ENCODE results near the gene CHP1.
"Not testable (repeated sequence)": the region's sequence is repeated elsewhere in the genome, so short reads cannot be mapped to it uniquely, and the experiment has no call there.

The CHP1 gene

DNA sequence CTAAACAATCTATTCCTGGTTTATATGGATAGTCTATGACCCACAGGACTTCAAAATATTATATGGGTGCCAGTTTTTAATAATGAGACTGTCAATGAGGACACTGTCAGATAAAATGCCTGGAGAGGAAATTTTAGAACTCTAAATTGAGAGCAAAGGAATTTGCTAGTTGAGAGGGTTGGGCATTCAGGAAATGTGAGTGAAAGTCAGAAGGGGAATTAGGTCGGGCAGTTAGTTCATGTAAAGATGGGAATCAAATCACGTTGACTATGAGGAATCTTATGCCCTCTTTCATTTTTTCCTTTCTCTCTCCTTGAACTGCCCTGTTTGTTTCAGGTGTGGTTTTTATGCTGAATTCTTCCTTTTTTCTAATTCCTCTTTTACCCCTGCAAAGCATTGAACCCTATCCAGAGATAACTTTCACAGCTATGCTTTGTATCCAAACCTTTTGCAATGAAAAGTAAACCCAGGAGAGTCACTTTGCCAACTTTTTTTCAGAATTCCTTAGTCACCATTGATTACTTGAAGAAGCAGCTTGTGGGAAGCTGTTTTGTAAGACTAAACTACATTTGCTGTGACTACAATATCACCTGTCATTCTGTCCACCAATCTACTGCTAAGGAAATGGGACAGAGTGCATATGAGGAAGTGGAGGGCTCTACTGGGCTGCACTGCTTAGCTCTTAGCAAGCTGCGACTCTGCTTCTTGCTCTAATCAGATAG, 27.8 kb downstream of the CHP1 start:
- no peak for DNase-seq

DNA sequence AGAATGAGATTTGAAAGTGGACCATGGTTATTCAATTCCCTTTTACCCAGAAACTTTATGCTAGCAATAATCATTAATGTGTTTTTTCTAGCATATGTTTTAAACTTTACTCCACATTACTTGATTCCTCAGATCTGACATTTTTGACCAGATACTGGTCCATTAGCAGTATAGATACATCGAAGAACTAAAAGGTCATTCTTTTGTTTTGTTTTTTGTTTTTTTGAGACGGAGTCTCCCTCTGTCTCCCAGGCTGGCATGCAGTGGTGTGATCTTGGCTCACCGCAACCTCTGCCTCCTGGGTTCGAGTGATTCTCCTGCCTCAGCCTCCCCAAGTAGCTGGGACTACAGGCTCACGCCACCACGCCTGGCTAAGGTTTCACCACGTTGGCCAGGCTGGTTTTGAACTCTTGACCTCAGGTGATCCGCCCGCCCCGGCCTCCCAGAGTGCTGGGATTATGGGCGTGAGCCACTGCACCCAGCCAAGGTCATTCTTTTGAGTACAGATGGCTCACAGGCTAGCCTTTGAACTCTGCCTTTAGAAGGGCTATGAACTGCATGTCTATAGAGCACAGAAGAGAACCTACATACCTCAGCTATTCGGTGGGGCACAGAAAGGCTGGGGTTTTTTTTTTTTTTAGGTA, 28.6 kb downstream of the CHP1 start:
- no peak for DNase-seq

DNA sequence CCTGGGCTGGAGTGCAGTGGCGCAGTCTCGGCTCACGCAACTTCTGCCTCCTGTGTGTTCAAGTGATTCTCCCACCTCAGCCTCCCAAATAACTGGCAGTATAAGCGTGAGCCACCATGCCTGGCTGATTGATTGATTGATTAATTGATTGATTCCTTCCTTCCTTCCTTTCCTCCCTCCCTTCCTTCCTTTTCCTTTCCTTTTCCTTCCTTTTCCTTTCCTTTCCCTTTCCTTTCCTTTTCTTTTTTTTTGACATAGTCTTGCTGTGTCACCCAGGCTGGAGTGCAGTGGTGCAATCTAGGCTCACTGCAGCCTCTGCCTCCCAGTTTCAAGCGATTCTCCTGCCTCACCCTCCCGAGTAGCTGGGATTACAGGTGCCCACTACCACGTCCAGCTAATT, 29.9 kb downstream of the CHP1 start:
- DNase-seq: not testable (repeated sequence)

DNA sequence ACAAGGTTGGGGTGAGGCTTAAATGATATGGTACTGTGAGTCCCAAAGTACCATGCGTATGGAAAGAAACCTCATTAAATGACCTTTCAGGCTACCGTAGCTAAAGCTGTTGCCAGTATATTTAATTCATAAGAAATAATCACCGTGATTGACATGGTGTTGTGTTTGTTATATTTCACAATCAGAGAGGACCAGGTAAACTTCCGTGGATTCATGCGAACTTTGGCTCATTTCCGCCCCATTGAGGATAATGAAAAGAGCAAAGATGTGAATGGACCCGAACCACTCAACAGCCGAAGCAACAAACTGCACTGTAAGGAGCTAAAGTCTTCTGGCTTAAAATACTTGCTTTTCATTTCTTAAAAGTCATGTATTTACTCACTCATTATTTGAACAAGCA, 31.5 kb downstream of the CHP1 start:
- DNase-seq: no peak

DNA sequence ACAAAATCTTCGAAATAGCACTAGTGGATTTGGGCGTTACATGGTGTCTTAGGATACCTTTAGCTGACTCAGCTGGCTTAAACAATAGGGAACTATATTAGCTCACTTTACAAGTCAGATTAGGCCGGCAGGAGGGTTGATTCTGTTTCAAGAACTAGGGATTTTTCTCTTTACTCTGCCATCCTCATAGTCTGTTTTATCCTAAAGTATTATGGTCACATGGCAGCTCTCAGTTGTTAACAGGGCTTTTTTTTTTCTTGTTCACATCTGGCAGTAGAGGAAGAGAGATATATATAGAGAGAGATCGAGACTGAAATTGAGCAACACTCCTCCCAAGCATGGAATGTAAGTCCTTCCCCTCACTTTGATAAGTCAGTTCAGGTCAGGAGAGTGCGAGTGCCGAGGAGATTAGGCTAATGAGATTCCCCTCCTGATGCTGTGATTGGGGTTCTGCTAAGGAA, 32.9 kb downstream of the CHP1 start:
- no peak for DNase-seq

DNA sequence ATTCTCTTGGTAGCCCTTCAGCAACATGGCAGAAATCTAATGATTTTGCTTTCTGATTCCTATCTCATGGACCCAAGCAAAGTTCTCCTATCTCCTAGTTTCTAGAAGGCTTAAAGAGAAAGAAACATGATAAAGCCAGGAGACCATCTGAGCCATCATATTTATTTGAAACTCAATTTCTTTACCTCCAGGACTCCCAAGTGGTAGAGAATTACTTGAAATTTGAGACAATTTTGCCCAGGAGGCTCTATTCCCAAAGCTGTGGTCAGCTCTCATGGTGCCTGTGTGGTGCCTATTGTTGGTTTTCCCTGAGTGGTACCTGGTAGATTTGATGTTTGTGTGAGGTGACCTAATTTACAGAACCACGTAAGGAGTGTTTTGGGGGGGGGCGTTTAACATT, 38.8 kb downstream of the CHP1 start:
- DNase-seq: no peak

DNA sequence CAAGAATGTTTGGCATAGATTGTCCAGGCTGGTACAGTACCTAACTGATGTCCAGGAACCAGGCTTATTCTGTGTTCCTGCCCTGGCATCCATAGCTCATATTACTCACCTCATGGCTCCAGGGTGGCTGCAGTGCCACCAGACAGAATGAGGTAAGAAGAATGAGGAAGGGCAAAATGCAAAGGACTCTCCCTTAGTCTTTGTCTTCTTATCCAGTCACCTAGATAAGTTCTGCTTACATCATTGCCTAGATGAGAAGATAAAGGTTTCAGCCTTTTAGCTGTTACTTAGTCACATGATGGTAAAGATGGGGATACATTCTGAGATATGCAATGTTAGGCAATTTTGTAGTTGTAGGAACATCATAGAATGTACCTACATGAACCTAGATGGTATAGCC, 45.8 kb downstream of the CHP1 start:
- no peak for DNase-seq

DNA sequence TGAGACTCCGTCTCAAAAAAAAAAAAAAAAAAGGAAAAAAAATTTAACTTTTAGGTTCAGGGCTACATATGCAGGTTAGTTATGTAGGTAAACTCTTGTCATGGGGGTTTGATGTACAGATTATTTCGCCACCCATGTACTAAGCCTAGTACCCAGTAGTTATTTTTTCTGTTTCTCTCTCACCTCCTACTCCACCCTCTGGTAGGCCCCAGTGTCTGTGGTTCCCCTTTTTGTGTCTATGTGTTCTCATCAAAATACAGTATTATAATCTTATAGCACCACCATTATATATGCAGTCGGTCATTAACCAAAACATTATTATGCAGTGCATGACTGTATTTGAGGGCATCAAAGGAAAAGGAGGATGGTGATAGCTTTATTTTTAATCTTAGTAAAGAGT, 47.3 kb downstream of the CHP1 start:
- no peak for DNase-seq

DNA sequence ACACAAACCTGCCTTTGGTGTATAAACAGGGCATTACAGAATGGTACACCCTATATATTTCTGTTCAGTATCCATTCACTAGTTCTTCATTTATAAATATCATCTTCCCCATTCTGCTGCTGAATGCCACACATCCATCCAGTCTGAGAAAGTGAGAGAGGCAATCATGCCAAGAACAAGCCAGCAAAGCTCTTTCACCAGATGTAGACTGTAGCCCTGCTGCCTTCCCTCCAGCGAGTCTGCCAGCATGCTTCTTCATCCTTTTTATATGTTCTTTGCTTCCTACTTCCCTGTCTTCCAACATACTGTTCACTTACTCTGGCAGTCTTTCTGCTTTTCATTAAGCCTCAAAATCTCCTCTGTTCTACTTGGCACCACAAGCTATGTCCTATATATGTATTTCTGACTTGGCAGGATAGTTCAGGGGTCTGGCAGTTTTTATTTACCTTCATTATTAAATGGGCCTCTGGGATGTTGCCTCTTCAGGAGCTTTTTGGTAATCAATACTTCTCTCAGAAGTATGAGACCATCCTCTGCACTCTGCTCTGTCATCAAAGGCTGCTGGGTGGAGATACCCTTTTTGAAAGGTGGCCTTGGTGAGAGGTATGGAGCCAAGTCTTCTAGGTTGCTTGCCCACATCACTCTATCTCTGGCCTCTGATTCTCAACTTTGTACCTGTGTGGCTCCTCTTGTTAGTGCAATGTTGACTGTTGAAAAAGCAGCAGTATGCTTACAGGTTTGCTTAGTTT, 48.6 kb downstream of the CHP1 start:
- no peak for DNase-seq

DNA sequence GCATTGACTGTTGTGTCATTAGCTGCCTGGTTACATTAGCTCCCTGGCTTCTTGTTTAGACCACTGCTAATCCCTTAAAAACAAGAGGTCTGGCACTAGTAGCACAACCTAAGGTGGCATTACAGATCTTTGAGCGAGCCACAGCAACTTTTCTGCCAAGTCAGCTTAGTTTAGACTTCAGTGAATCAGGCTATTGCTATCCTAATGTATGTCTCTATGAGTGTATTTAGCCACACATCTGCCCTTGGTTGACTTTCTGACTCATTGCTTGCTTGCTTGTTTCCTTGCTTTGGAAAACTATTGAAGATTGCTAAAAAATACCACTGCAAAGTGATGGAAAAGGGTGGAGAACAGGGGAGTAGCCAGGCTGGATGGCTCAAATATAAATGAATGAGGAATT, 50.2 kb downstream of the CHP1 start:
- no peak for DNase-seq

DNA sequence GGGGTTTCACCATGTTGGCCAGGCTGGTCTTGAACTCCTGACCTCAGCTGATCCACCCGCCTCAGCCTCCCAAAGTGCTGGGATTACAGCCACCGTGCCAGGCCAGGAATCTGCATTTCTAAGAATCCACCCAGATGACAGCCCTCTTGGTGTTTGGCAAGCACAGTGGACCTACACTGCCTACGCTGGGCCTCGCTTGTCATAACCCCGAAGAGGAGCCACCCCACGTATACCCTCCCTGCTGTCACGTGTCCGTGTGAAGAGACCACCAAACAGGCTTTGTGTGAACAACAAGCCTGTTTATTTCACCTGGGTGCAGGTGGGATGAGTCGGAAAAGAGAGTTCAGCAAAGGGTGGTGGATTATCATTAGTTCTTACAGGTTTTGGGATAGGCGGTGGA, 51.4 kb downstream of the CHP1 start:
- not testable (repeated sequence) for DNase-seq

DNA sequence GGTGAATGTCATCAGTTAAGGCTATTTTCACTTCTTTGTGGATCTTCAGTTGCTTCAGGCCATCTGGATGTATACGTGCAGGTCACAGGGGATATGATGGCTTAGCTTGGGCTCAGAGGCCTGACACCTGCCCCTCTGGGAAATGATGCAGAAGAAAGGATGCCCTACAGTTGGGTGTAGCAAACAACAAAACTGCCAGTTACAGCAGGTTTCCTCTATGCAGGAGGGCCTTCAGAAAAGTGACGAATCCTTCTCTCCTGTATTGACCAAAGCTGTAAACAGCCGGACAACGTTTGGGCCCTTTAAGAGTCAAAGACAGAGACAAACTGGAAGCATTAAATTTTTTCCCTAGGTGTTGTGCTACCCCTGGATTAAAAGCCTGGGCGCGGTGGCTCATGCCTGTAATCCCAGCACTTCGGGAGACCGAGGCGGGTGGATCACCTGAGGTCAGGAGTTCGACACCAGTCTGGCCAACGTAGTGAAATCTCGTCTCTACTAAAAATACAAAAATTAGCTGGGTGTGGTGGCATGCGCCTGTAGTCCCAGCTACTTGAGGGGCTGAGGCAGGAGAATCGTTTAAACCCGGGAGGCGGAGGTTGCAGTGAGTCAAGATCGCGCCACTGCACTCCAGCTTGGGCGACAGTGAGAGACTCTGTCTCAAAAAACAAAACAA, 52.0 kb downstream of the CHP1 start:
- not testable (repeated sequence) for DNase-seq

DNA sequence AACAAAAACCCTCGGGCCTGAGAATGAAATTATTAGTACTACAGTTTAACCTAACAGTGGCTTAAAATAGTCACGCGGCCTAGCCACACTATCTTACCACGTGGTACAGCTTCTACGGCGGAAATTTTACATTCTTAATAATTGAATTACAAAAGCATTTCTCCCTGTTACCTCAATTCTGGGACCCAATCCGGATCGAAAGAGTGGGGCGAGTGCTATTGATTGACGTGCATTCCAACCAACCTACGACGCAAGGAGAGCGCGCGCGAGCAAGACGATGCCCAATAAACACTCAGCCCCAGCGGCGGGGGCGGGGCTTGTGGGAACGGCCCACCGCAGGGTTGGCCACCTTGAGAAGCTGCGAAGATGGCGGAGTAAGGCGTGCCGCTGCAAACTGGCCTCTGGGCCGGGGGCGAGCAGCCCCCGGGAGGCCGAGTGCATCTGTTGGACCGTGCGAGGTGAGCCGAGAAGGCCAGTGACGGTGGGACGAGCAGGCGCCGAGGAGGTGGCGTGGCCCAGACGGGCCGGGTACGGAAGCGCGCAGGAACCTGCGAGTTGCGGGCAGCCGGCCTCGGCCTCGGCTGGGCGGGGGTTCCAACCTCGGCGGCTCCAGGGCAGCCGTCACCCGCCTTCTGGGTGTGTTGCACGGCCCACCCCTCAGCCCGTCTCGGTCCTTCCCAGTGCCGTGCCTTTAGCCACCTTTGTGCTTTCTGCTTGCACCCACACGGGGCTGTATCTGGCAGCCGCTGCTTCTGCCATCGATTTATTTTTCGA, 52.8 kb downstream of the CHP1 start:
- DNase-seq: peak; percentile 99

DNA sequence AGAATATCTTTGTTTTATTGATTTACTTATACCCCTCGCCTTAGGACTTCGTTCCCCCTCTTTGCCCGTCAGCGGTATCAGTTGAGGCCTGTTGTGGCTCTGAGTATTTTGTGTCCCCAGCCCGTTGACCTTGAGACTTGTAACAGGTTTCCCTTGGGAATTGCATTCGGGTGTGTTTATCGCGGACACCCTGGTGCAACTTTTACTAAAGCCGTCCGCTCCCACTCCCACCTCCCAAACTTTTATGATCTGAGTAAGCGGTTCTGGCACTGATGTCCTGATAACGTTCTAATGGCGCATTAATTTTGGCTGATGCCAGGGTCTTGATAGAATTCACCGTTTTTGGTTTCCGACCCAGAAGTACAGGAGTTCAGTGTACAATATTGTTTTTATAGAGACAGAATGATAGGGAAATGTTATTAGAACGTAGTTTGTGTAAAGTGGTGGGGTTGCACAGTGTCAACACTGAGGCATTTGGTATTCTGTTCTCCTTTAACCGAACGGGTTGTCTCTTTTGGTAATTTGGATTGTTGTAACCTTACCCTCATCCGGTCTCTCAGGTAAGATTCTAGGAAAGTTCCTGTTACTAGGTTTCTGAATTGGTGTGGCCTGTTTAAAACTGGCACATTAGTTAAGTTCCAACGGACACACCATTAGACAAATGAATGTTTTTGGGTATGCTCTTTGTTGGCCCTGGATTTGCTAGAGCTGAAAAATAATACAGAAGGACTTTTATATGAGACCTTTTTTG, 53.5 kb downstream of the CHP1 start:
- no peak for DNase-seq

DNA sequence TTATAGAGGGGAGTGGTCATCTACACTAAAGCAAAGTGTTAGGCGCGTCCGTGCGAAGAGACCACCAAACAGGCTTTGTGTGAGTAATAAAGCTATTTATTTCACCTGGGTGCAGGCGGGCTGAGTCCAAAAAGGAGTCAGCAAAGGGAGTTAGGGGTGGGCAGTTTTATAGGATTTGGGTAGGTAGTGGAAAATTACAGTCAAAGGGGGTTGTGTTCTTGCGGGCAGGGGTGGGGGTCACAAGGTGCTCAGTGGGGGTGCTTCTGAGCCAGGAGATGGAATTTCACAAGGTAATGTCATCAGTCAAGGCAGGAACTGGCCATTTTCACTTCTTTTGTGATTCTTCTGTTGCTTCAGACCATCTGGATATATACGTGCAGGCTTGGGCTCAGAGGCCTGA, 54.2 kb downstream of the CHP1 start:
- DNase-seq: no peak

DNA sequence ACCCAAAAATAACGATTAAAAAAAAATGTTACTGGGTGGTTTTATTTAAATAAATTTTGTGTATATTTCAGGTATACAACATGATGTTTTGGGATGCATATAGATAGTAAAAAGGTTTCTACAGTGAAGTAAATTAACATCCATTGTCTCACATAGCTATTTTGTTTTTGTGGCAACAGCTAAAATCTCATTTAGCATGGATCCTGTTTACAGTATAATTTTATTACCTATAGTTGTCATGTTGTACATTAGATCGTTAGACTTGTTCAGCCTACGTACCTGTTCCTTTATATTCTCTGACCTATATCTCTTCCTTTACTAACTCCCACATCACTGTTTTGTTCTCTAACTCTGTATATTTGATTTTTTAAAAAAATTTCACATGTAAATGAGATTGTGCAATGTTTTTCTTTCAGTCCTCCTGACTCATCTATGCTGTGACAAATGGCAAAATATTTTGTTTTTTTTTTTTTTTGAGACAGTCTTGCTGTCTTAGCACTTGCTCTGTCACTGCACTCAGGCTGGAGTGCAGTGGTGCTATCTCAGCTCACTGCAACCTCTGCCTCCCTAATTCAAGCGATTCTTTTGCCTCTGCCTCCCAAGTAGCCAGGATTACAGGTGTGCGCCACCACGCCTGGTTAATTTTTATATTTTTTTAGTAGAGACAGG, 55.7 kb downstream of the CHP1 start:
- no peak for DNase-seq

DNA sequence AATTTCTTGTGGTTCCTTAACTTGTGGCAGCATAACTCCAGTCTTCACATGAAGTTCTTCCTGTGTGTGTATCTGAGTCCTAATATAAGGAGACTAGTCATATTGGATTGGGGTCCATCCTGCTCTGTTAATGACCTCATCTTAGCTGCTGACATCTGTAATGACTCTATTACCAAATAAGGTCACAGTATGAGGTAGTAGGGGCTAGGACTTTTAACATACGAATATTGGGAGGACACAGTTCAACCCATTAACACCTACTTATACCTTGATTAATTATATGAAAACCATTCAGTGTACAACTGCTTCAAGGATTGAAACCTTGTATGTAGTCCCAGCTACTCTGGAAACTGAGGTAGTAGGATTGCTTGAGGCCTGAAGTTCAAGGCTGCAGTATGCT, 57.4 kb downstream of the CHP1 start:
- no peak for DNase-seq

DNA sequence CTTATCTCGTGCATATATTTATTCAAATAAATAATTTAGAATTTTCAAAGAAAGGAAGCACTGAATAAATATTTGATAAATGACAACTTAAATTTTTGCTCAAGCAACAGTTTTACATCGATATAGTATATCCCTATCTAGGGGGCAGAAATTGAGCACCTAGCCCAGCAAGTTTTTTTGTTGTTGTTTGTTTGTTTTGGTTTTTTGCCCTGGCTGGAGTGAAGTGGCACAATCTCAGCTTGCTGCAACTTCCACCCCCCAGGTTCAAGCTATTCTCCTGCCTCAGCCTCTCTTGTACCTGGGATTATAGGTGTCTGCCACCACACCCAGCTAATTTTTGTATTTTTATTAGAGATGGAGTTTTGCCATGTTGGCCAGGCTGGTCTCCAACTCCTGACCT, 58.9 kb downstream of the CHP1 start:
- no peak for DNase-seq

DNA sequence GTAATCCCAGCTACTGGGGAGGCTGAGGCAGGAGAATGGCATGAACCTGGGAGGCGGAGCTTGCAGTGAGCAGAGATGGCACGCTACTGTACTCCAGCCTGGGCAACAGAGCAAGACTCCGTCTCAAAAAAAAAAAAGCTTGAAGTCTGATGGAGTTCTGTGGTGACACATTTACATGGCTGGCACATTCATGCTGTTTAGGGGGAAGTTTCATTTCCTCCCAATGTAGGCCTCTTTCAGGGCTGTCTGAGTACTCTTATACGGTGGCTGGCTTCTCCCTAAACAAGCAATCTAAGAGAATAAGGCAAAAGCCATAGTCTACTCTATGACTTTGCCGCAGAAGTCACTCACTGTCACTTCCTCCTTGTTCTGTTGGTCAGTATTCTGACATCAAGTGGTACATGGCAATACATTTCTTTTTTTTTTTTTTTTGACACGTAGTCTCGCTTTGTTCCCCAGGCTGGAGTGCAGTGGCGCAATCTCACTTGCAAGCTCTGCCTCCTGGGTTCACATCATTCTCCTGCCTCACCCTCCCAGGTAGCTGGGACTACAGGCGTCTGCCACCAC, 60.1 kb downstream of the CHP1 start:
- no peak for DNase-seq

DNA sequence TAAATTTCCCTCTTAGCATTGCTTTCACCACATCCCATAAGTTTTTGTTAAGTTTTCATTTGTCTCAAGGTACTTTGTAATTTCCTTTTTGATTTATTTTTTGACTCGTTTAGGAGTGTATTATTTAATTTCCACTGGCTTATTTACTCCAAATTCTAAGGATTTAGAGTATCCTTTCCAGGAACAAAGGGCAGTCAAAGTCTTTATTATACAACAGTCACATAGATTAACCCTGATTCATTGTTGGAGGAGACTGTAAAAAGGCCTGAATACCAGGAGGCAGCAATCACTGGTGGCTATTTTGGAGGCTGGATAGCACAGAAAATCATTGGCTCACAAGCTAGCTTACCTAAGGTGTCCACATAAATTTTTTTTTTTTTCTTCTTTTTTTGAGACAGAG, 61.5 kb downstream of the CHP1 start:
- DNase-seq: no peak

DNA sequence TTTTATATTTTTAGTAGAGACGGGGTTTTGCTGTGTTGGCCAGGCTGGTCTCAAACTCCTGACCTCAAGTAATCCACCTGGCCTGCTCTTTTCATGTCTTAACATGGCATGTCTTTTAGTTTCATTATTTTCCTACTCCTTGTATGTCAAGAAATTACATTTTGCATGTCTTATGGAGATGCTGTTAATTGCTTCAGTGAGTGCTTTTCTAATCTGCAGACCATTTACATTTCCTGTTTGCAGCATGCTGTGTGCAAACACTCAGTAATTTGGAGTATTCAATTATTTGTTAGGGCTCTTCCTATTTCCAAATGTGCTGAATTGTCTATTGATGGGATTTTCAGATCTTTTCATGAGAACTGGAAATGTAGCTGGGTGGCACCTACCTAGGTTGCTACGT, 70.1 kb downstream of the CHP1 start:
- not testable (repeated sequence) for DNase-seq

All from activated CD4-positive, alpha-beta T cell treated with anti-CD3 and anti-CD28 coated beads for 48 hours (primary cell).